Thyroid gland (tissue), 4 donors: ENCODE data around the gene TERT. TPM values are rescaled to one million over a fixed set of nuclear protein-coding genes. Genes with fewer than 3 reads are reported as not detected.
"Not testable (repeated sequence)": the region's sequence is repeated elsewhere in the genome, so short reads cannot be mapped to it uniquely, and the experiment has no call there.

ENCODE experiments used
- DNase-seq, 2 donors: peaks; one replicate each; pipeline ENCODE4 v3.0.0-alpha.2; 2019
- H3K27ac ChIP-seq, 3 donors: fragments of 200-600 bp; sonication (generic); 1 replicate in 2 of 3; 2 replicates in 1 of 3; pipeline ENCODE4 v1.5.1; 2016 to 2019; ENCODE audit warnings: mild to moderate bottlenecking in 1 of 3, moderate library complexity in 1 of 3
- H3K27me3 ChIP-seq: fragments of 200-600 bp; sonication (generic); one replicate; pipeline ENCODE4 v1.5.1; 2019
- H3K36me3 ChIP-seq, 2 donors: fragments of 200-600 bp; sonication (generic); one replicate each; pipeline ENCODE4 v1.5.1; 2016 to 2019
- H3K4me1 ChIP-seq, 2 donors: fragments of 200-600 bp; sonication (generic); one replicate each; pipeline ENCODE4 v1.5.1; 2017 to 2019
- H3K4me3 ChIP-seq, 3 donors: fragments of 200-600 bp; sonication (generic); replicated peaks in 1 of 3; 1 replicate in 2 of 3; 2 replicates in 1 of 3; pipeline ENCODE4 v1.5.1; 2016; ENCODE audit warnings: mild to moderate bottlenecking in 1 of 3
- H3K9me3 ChIP-seq: fragments of 200-600 bp; sonication (generic); one replicate; pipeline ENCODE4 v1.5.1; 2017
- CTCF ChIP-seq, 6 experiments: fragments of 200-600 bp in 3 of 6; fragments of 450-650 bp in 3 of 6; sonication (generic) in 3 of 6; IDR thresholded peaks; one replicate each; pipeline ENCODE4 v1.5.1; 2016 to 2019; ENCODE audit warnings: antibody characterized with exemption in 6 of 6, mild to moderate bottlenecking in 2 of 6, inconsistent platforms in 1 of 6, moderate library complexity in 1 of 6
- POLR2A ChIP-seq, 2 donors: fragments of 450-650 bp; IDR thresholded peaks; one replicate each; pipeline ENCODE4 v1.6.1; 2017; ENCODE audit warnings: antibody characterized with exemption in 2 of 2, mild to moderate bottlenecking in 2 of 2, moderate library complexity in 1 of 2
- WGBS, 2 donors: methylation state at CpG; one replicate each; pipeline ENCODE4 v1.1.5; 2017; 5-methylcytosine and 5-hydroxymethylcytosine counted together
- intact Hi-C: fragments of 100-400 bp; cut with DNase I; formaldehyde crosslinking; loops from one replicate; pipeline ENCODE4 v1.15.1; 2023
- total RNA-seq, 4 donors: library from RNA; depleted of rRNA; stranded (reverse); fragments of >200 nt; gene quantifications; one replicate each; pipeline ENCODE4 v1.2.3, GENCODE V29; 2016

Gene TERT
- not detected for total RNA-seq

- no peak for DNase-seq
- intact Hi-C loops: no loop called here
- WGBS, 2 donors: 1 to 5% methylated on average over 13 to 40 of the region's 102 CpGs
Observed at GRCh38 chr5:1294835-1295649, at the start of gene TERT. TERT (minus strand) TSS chr5:1295068; CDS start chr5:1294989, 79 bp downstream.

GRCh38 chr5:1343931-1344901 lies 49.3 kb upstream of the TERT start:
- Histone ChIP-seq H3K9me3 (no peaks in the 10 kb centered on the region), H3K4me1 (peaks cover 25% of the 10 kb centered on the region in 2 donors), H3K27ac (peak overlapping the region; percentile 30 to 78 (median 38)), H3K4me3 (peak overlapping the region; percentile 34 to 77 (median 51)), H3K27me3 (no peaks in the 10 kb centered on the region), H3K36me3 (peaks cover 27 to 28% of the 10 kb centered on the region in 2 donors)
- TF ChIP-seq CTCF (IDR thresholded peaks at IDR 0.05) (no peak), POLR2A (IDR thresholded peaks at IDR 0.05) (no peak)
- DNase-seq: peak; percentile 16 to 24
- intact Hi-C loops: loop anchor here (10.0 kb wide), 1 partner anchor 451 kb away; the partner anchor contains the start of gene MRPL36
- 13 to 18% methylated on average over 20 of the region's 61 CpGs for WGBS, 2 donors

More at GRCh38 chr5:1294835-1295649, at the start of gene TERT:
- no peaks in the 10 kb centered on the region for H3K27me3 ChIP-seq
- no peaks in the 10 kb centered on the region for H3K36me3 ChIP-seq
- H3K9me3 ChIP-seq: no peaks in the 10 kb centered on the region
- no peak for TF ChIP-seq CTCF (IDR thresholded peaks at IDR 0.05)
- TF ChIP-seq POLR2A (IDR thresholded peaks at IDR 0.05): no peak
- no peak within 1 kb of the TSS for H3K4me3 ChIP-seq
- no peak within 1 kb of the TSS for H3K27ac ChIP-seq
- H3K4me1 ChIP-seq: peaks cover 0 to 8% of the 10 kb centered on the region in 2 donors

- 35 to 50% methylated on average over 8 to 9 of the region's 9 CpGs for WGBS, 2 donors
- H3K4me3 ChIP-seq: peak overlapping the region in 1 of 3 donors; percentile 77
- peak; percentile 93 to 94 for DNase-seq
- H3K36me3 ChIP-seq: peaks cover 33 to 35% of the 10 kb centered on the region in 2 donors
- H3K27ac ChIP-seq: peak overlapping the region; percentile 11 to 78 (median 38)
- intact Hi-C loops: loop anchor here (10.0 kb wide), 1 partner anchor 451 kb away; the partner anchor contains the start of gene MRPL36
- H3K27me3 ChIP-seq: no peaks in the 10 kb centered on the region
- H3K4me1 ChIP-seq: peaks cover 25% of the 10 kb centered on the region in 2 donors
- no peaks in the 10 kb centered on the region for H3K9me3 ChIP-seq
- TF ChIP-seq CTCF (IDR thresholded peaks at IDR 0.05) (no peak), POLR2A (IDR thresholded peaks at IDR 0.05) (no peak)
Observed at GRCh38 chr5:1343315-1343751, 48.5 kb upstream of the TERT start.

GRCh38 chr5:1342711-1343110 lies 47.8 kb upstream of the TERT start:
- Histone ChIP-seq H3K4me1 (peaks cover 25% of the 10 kb centered on the region in 2 donors), H3K27ac (peak overlapping the region in 2 of 3 donors; percentile 47 to 59), H3K36me3 (peaks cover 39 to 41% of the 10 kb centered on the region in 2 donors)
- DNase-seq: peak; percentile 26 to 38
- not testable (repeated sequence) for H3K4me3 ChIP-seq, H3K27me3 ChIP-seq, H3K9me3 ChIP-seq
- 77% methylated on average over 11 to 13 of the region's 14 CpGs for WGBS, 2 donors
- intact Hi-C loops: loop anchor here (10.0 kb wide), 1 partner anchor 452 kb away; the partner anchor contains the start of gene MRPL36

GRCh38 chr5:1342268-1342667 lies 47.4 kb upstream of the TERT start:
- Histone ChIP-seq H3K4me3 (no peak overlapping the region), H3K4me1 (peaks cover 25% of the 10 kb centered on the region in 2 donors), H3K9me3 (no peaks in the 10 kb centered on the region), H3K36me3 (peaks cover 44 to 46% of the 10 kb centered on the region in 2 donors), H3K27me3 (no peaks in the 10 kb centered on the region), H3K27ac (peak overlapping the region in 1 of 3 donors; percentile 59)
- TF ChIP-seq POLR2A (IDR thresholded peaks at IDR 0.05) (no peak), CTCF (IDR thresholded peaks at IDR 0.05) (no peak)
- WGBS, 2 donors: 92 to 95% methylated on average over 12 of the region's 12 CpGs
- intact Hi-C loops: loop anchor here (10.0 kb wide), 1 partner anchor 453 kb away; the partner anchor contains the start of gene MRPL36
- no peak for DNase-seq
